Astrocyte of the spinal cord (primary cell): ENCODE data around the gene GPRC6A.

Experiments used
- DNase-seq: peaks from one replicate; pipeline ENCODE4 v3.0.0; 2011; ENCODE audit warnings: low read depth, low spot score
- H3K4me3 ChIP-seq: 2 replicates; pipeline ENCODE4 v1.5.1; 2011; ENCODE audit warnings: low read depth, mild to moderate bottlenecking, low read length, moderate library complexity
- in situ Hi-C: cut with HindIII; loops from 2 replicates; pipeline ENCODE4 v1.10.0; 2017; ENCODE audit warnings: low sequenced_read_pairs
- TF ChIP-seq, protein P1 (sequence below): IDR thresholded peaks from 2 replicates; pipeline ENCODE4 v1.5.1; 2012; ENCODE audit warnings: low read depth, mild to moderate bottlenecking, low read length, inconsistent platforms

The GPRC6A gene

DNA sequence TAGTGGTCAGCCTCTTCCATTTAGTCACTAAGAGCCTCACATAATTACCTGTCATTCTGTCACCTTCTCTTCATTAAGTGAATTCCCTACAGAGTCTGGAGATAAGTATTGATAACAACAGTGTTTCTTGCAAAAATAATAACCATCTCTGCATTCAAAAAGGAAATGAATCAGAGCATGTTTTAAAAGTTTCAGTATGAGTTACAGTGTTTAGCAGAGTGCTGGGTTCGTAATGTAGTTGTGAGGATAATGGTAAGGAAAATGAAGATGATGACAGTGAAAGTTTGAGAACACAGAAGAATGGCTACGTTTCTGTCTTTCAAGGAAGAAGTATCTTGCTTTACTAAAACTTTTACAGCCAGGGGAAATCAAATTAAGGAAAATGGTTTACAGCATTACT, 31.3 kb downstream of the GPRC6A start:
- H3K4me3 ChIP-seq = no peak overlapping the region
- TF ChIP-seq, protein P1, sequence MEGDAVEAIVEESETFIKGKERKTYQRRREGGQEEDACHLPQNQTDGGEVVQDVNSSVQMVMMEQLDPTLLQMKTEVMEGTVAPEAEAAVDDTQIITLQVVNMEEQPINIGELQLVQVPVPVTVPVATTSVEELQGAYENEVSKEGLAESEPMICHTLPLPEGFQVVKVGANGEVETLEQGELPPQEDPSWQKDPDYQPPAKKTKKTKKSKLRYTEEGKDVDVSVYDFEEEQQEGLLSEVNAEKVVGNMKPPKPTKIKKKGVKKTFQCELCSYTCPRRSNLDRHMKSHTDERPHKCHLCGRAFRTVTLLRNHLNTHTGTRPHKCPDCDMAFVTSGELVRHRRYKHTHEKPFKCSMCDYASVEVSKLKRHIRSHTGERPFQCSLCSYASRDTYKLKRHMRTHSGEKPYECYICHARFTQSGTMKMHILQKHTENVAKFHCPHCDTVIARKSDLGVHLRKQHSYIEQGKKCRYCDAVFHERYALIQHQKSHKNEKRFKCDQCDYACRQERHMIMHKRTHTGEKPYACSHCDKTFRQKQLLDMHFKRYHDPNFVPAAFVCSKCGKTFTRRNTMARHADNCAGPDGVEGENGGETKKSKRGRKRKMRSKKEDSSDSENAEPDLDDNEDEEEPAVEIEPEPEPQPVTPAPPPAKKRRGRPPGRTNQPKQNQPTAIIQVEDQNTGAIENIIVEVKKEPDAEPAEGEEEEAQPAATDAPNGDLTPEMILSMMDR = no peak
- no peak for DNase-seq
- in situ Hi-C loops = no loop called here

DNA sequence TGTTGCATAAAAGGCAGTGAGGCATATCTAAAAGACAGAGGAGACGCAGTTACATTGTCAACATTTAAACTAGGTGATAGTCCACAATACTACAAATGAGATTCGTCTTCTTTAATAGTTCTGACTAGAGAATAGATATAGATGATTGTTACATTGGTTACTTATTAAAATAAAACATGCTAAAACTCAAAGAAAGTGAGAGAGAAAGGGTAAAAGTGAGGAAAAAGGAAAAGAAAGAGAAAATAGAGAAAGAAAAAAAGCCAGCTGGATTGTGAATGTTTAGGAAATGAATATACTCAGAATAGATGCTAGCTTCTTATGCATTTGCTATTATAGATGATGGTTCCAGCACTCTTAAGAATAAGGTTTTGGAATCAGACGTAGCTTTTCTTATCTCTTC, 35.7 kb downstream of the GPRC6A start:
- no peak for DNase-seq
- in situ Hi-C loops = no loop called here
- H3K4me3 ChIP-seq = no peak overlapping the region
- TF ChIP-seq, protein P1 = no peak

DNA sequence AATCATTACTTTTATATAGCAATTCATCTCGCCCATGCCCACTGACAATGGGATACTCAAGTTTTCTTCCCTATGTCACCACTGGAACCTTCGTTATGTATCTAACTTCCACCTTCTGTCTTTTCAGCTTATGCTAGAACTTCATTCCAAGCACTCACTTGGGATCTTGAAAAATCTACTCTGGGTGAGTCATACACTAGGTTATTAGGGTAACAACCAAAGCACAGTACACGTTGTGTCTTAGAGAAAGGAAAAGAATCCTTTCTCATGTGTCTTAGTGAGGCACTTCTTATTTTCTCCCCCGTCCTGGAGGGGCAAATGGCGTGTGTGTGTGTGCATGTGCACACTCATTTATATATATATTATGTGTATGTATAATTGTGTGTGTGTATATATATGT, 45.0 kb downstream of the GPRC6A start:
- TF ChIP-seq, protein P1 = no peak
- DNase-seq = peak; percentile 34
- in situ Hi-C loops = no loop called here
- no peak overlapping the region for H3K4me3 ChIP-seq

DNA sequence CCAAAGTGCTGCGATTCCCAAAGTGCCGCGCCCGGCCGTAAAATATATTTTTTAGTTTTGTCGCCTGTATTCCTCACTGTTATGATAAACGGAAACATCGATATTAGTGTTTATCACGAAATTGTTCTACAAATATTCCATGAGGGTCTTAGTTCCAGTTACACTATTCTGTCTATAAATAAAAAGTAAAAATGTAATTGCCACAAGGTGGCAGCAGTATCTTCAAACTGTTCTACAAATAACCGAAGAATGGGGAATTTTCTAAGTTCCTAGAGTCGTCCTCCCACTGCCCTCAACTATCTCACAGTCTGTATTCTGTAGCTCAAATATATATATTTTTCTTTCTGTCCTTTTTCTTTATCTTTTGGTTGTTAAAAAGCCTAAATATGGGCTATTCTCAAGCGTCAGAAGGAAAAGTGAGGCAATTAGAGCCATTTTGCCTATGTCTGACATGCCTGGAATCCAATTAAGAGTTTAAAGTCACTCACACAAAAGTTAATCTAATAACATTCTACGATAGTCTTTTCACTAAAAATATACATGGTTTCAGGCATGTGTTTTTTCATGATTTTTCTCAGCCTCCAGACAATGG, 49.2 kb downstream of the GPRC6A start:
- H3K4me3 ChIP-seq = no peak overlapping the region
- peak; percentile 59 for DNase-seq
- TF ChIP-seq, protein P1 = peak; percentile 33
- in situ Hi-C loops = no loop called here

DNA sequence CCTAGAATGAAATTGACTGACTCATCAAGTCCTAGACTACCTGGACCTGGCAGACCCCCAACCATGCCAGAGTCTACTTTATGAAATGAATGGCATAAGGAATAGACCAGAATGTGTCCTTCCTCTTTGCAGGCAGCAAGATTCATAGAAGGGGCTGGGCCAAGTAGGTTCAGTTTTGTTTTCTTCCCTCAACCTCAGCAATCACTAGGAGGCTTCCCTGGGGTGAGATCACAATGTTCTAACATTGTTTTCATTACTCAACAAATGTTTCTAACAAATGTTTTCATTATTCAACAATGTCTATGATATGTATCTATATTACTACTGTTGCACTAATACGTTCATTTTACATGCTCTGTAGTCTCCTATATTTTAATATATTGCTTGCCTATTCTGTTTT, 55.0 kb downstream of the GPRC6A start:
- TF ChIP-seq, protein P1 = no peak
- peak; percentile 17 for DNase-seq
- no peak overlapping the region for H3K4me3 ChIP-seq
- in situ Hi-C loops = no loop called here

DNA sequence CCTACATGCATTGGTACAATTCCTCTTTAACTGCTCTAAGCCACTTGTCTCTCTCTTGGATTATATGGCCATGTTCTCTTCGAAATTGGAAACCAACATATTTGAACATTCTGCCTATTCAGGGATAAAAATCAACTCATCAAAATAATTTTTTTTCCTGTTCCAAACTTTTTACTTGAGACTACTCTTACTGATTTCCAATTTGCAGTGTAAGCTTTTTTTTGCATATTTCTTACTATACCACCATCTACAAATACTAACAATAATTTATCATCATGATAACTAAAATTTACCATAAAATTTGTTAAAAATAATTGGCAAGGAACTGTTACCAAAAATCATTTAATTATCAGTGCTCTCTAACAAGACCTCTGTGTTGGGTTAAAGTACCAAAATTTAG, 56.4 kb downstream of the GPRC6A start:
- DNase-seq = no peak
- in situ Hi-C loops = no loop called here
- TF ChIP-seq, protein P1 = no peak
- no peak overlapping the region for H3K4me3 ChIP-seq

DNA sequence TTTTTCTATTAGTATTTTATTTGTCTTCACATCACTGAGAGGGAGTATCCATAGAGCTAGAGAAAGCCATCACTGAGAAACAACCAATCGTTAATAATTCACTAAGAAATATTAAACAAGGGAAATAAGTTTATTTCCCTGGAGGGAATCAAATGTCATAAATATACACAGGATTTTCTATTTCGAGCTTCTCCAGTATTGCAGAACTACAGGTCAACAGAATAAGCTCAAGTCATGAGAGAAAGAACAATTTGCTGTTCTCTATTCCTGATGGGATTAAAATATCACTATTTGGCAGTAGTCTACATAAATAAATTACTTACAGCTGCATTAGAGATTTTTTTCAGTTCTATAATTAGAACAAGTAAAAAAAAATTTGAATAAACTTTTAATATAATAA, 61.2 kb downstream of the GPRC6A start:
- TF ChIP-seq, protein P1 = no peak
- in situ Hi-C loops = no loop called here
- H3K4me3 ChIP-seq = no peak overlapping the region
- DNase-seq = no peak
